Measurements from ENCODE around the gene LRRC4C. TPM values are rescaled to one million over a fixed set of nuclear protein-coding genes. Genes with fewer than 3 reads are reported as not detected.

The LRRC4C gene
- total RNA-seq, 1 experiment from 2014 or later: not detected

DNA sequence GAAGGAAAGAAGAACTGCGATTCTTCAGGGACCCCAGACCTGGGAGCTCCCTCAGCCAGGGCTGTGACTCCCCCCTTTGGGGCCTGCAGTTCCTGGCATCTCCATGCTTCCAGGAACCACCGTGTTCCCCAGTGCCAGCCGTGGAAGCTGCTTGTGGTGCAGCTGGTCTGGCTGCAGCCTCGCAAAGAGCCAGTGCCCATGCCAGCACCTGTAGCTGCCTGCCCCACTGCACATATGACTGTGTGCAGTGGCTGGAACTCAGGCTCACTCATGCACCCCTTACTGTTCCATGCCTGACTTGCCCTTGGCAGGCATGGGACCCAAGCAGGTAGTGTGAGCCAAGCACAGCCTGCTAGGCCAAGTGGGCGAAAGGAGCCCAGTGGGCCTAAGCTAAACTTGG lies 401.3 kb downstream of the LRRC4C start:
- Histone ChIP-seq H2AFZ (ENCODE audit: low read length) (no peak overlapping the region), H3K36me3 (ENCODE audit: low read depth, low read length) (no peaks in the 10 kb centered on the region), H3K27ac (ENCODE audit: low read length) (no peak overlapping the region), H3F3A (ENCODE audit: low read length, unreplicated experiment) (no peaks in the 10 kb centered on the region), H3K4me1 (ENCODE audit: insufficient read depth, low read length) (no peaks in the 10 kb centered on the region), H3K27me3 (ENCODE audit: low read length) (no peaks in the 10 kb centered on the region), H3K9me2 (replicated peaks; ENCODE audit: low read length) (no peaks in the 10 kb centered on the region), H3K4me3 (ENCODE audit: low read length) (no peak overlapping the region), H3K4me2 (ENCODE audit: low read length) (no peak overlapping the region), H3K79me2 (ENCODE audit: low read length) (no peaks in the 10 kb centered on the region), H4K20me1 (ENCODE audit: low read length) (no peaks in the 10 kb centered on the region), H3K9ac (ENCODE audit: low read length) (no peak overlapping the region), H3K9me3 (ENCODE audit: low read length) (no peaks in the 10 kb centered on the region)
- ChIA-PET POLR2A (ENCODE audit: unreplicated experiment) (no interaction called here), CTCF (no interaction called here)
- no TSS peak for BruUV-seq (replicated peaks)
- no peak for DNase-seq
- ATAC-seq: no peak
- intact Hi-C loops (cut with micrococcal nuclease): no loop called here
- TF ChIP-seq EZH2 (IDR thresholded peaks at IDR 0.05; ENCODE audit: low read length, unreplicated experiment) (no peak), EZH2phosphoT487 (IDR thresholded peaks at IDR 0.05; ENCODE audit: borderline replicate concordance, low read length) (no peak)
- TF ChIP-seq, protein P1, sequence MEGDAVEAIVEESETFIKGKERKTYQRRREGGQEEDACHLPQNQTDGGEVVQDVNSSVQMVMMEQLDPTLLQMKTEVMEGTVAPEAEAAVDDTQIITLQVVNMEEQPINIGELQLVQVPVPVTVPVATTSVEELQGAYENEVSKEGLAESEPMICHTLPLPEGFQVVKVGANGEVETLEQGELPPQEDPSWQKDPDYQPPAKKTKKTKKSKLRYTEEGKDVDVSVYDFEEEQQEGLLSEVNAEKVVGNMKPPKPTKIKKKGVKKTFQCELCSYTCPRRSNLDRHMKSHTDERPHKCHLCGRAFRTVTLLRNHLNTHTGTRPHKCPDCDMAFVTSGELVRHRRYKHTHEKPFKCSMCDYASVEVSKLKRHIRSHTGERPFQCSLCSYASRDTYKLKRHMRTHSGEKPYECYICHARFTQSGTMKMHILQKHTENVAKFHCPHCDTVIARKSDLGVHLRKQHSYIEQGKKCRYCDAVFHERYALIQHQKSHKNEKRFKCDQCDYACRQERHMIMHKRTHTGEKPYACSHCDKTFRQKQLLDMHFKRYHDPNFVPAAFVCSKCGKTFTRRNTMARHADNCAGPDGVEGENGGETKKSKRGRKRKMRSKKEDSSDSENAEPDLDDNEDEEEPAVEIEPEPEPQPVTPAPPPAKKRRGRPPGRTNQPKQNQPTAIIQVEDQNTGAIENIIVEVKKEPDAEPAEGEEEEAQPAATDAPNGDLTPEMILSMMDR (conservative IDR thresholded peaks at IDR 0.05; ENCODE audit: low read depth, low read length): no peak

DNA sequence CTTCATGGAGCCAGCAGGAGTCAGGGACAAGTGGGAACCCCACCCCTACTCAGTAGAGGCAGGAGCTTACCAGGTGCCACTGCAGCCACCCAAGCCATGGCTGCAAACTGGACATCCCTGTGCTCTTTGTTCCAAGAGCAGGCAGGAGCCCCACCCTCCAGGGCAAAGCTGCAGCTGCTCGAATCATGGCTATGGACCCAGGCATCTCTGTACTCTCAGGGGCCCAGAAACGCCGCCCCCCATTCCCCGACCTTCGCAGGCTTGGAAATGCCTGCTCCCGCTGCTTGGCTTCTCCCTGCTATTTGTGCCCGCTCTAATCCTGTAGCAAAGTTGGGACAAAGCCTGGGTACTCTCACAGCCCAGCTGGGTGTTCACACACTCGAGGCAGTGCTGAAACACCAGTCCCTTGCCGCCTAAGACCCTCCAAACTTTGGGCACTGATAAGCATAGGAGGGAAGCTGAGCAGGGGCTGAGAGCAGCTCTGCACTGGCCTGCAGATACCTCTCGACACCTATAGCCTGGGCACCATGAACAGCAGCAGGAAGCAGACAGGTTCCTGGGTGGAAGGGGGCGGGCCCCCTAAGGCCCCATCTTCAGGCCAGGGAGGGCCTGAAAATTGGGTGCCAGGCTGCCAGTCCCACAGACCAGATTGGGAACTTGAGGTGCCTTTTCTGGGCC lies 402.4 kb downstream of the LRRC4C start:
- CTCF ChIA-PET: no interaction called here

DNA sequence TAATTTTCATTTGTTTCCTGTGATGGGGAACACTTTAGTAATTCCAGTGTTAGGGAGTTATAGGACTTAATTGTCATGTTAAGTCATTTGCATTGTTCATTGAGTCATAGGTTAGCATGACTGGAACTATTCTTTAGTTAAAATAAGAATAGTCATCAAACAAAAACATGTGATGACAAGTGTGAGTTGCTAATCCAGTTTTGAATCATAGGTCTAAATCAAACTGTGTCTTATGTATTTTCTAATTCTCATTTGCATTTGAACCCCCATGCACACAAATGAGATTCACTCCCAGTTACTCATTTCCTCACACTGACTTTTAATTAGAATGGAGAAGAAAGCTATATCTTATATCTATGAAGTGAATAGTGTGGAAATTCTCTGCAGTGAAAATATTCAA lies 405.6 kb downstream of the LRRC4C start:
- H3K9me2 ChIP-seq (replicated peaks; ENCODE audit: low read length): no peaks in the 10 kb centered on the region
- H3K27me3 ChIP-seq (ENCODE audit: low read length): no peaks in the 10 kb centered on the region
- H3K36me3 ChIP-seq (ENCODE audit: low read depth, low read length): no peaks in the 10 kb centered on the region
- no peaks in the 10 kb centered on the region for H4K20me1 ChIP-seq (ENCODE audit: low read length)
- no TSS peak for BruUV-seq (replicated peaks)
- H3K27ac ChIP-seq (ENCODE audit: low read length): no peak overlapping the region
- H3K9me3 ChIP-seq (ENCODE audit: low read length): no peaks in the 10 kb centered on the region
- no peak overlapping the region for H3K9ac ChIP-seq (ENCODE audit: low read length)
- no peaks in the 10 kb centered on the region for H3F3A ChIP-seq (ENCODE audit: low read length, unreplicated experiment)
- DNase-seq: peak; percentile 12
- no peaks in the 10 kb centered on the region for H3K4me1 ChIP-seq (ENCODE audit: insufficient read depth, low read length)
- H3K4me2 ChIP-seq (ENCODE audit: low read length): no peak overlapping the region
- intact Hi-C loops (cut with micrococcal nuclease): no loop called here
- TF ChIP-seq, protein P1 (conservative IDR thresholded peaks at IDR 0.05; ENCODE audit: low read depth, low read length): no peak
- TF ChIP-seq EZH2phosphoT487 (IDR thresholded peaks at IDR 0.05; ENCODE audit: borderline replicate concordance, low read length): no peak
- no peak for TF ChIP-seq EZH2 (IDR thresholded peaks at IDR 0.05; ENCODE audit: low read length, unreplicated experiment)
- no peak overlapping the region for H3K4me3 ChIP-seq (ENCODE audit: low read length)
- no peak for ATAC-seq
- CTCF ChIA-PET: no interaction called here
- H2AFZ ChIP-seq (ENCODE audit: low read length): no peak overlapping the region
- no peaks in the 10 kb centered on the region for H3K79me2 ChIP-seq (ENCODE audit: low read length)
- POLR2A ChIA-PET (ENCODE audit: unreplicated experiment): no interaction called here

More for the DNA sequence above, 402.4 kb downstream of the LRRC4C start:
- Histone ChIP-seq H3K9me3 (ENCODE audit: low read length) (no peaks in the 10 kb centered on the region), H4K20me1 (ENCODE audit: low read length) (no peaks in the 10 kb centered on the region), H3K36me3 (ENCODE audit: low read depth, low read length) (no peaks in the 10 kb centered on the region), H3K27me3 (ENCODE audit: low read length) (no peaks in the 10 kb centered on the region), H3K4me3 (ENCODE audit: low read length) (no peak overlapping the region), H2AFZ (ENCODE audit: low read length) (no peak overlapping the region), H3K9me2 (replicated peaks; ENCODE audit: low read length) (no peaks in the 10 kb centered on the region), H3K4me2 (ENCODE audit: low read length) (no peak overlapping the region), H3K9ac (ENCODE audit: low read length) (no peak overlapping the region), H3K79me2 (ENCODE audit: low read length) (no peaks in the 10 kb centered on the region), H3F3A (ENCODE audit: low read length, unreplicated experiment) (no peaks in the 10 kb centered on the region), H3K27ac (ENCODE audit: low read length) (no peak overlapping the region), H3K4me1 (ENCODE audit: insufficient read depth, low read length) (no peaks in the 10 kb centered on the region)
- POLR2A ChIA-PET (ENCODE audit: unreplicated experiment): no interaction called here
- TF ChIP-seq EZH2phosphoT487 (IDR thresholded peaks at IDR 0.05; ENCODE audit: borderline replicate concordance, low read length) (no peak), EZH2 (IDR thresholded peaks at IDR 0.05; ENCODE audit: low read length, unreplicated experiment) (no peak)
- TF ChIP-seq, protein P1 (conservative IDR thresholded peaks at IDR 0.05; ENCODE audit: low read depth, low read length): no peak
- BruUV-seq (replicated peaks): no TSS peak
- DNase-seq: no peak
- no peak for ATAC-seq
- intact Hi-C loops (cut with micrococcal nuclease): no loop called here
